Hippocampal formation (tissue), 2 donors: ENCODE results near the gene PCDH11X.
"Not testable (repeated sequence)": the region's sequence is repeated elsewhere in the genome, so short reads cannot be mapped to it uniquely, and the experiment has no call there.

ENCODE experiments used
- DNase-seq, 2 donors: peaks; one replicate each; lab custom pipeline; 2025; lab: John Stamatoyannopoulos, UW

Gene PCDH11X, protein sequence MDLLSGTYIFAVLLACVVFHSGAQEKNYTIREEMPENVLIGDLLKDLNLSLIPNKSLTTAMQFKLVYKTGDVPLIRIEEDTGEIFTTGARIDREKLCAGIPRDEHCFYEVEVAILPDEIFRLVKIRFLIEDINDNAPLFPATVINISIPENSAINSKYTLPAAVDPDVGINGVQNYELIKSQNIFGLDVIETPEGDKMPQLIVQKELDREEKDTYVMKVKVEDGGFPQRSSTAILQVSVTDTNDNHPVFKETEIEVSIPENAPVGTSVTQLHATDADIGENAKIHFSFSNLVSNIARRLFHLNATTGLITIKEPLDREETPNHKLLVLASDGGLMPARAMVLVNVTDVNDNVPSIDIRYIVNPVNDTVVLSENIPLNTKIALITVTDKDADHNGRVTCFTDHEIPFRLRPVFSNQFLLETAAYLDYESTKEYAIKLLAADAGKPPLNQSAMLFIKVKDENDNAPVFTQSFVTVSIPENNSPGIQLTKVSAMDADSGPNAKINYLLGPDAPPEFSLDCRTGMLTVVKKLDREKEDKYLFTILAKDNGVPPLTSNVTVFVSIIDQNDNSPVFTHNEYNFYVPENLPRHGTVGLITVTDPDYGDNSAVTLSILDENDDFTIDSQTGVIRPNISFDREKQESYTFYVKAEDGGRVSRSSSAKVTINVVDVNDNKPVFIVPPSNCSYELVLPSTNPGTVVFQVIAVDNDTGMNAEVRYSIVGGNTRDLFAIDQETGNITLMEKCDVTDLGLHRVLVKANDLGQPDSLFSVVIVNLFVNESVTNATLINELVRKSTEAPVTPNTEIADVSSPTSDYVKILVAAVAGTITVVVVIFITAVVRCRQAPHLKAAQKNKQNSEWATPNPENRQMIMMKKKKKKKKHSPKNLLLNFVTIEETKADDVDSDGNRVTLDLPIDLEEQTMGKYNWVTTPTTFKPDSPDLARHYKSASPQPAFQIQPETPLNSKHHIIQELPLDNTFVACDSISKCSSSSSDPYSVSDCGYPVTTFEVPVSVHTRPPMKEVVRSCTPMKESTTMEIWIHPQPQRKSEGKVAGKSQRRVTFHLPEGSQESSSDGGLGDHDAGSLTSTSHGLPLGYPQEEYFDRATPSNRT (N-terminal part only)

DNA sequence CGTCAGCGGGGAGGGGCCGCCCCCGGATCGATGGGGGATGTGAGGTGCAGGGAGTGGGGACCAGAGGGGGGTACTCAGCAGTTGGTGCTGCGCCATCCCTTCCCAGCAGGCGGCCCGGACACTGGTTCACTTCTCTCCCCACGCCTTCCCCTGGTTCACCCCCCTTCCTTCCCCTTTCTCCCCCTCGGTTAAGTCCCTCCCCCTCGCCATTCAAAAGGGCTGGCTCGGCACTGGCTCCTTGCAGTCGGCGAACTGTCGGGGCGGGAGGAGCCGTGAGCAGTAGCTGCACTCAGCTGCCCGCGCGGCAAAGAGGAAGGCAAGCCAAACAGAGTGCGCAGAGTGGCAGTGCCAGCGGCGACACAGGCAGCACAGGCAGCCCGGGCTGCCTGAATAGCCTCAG is at the start of gene PCDH11X:
TSS of gene PCDH11X (plus strand) at position 241 of the 400 bp plus-strand sequence. CDS start 56,130 bp downstream, outside the sequence.
- not testable (repeated sequence) for DNase-seq

DNA sequence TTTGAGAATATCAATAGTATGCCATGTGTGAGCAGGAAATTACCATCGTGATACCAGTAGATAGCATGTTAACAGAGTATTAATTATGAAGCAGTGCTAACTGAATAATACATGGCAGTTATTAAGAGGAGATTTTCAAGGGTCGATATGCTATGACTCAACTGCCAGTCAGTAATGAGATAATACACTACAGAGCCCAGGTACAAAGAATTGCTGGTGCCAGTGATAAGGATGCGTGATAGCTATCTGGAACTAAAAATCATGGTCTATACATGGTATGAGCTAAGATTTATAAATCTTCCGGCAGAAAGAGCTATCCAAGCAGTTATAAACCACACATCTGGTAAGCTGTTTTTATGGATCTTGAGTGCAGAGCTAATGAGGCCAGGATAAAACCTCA is 31.7 kb upstream of the PCDH11X start:
- not testable (repeated sequence) for DNase-seq

DNA sequence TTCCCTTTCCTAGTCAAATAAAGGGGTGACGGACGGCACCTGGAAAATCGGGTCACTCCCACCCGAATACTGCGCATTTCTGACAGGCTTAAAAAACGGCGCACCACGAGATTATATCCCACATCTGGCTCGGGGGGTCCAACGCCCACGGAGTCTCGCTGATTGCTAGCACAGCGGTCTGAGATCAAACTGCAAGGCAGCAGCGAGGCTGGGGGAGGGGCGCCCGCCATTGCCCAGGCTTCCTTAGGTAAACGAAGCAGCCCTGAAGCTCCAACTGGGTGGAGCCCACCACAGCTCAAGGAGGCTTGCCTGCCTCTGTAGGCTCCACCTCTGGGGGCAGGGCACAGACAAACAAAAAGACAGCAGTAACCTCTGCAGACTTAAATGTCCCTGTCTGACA is 26.2 kb upstream of the PCDH11X start:
- DNase-seq = not testable (repeated sequence)

DNA sequence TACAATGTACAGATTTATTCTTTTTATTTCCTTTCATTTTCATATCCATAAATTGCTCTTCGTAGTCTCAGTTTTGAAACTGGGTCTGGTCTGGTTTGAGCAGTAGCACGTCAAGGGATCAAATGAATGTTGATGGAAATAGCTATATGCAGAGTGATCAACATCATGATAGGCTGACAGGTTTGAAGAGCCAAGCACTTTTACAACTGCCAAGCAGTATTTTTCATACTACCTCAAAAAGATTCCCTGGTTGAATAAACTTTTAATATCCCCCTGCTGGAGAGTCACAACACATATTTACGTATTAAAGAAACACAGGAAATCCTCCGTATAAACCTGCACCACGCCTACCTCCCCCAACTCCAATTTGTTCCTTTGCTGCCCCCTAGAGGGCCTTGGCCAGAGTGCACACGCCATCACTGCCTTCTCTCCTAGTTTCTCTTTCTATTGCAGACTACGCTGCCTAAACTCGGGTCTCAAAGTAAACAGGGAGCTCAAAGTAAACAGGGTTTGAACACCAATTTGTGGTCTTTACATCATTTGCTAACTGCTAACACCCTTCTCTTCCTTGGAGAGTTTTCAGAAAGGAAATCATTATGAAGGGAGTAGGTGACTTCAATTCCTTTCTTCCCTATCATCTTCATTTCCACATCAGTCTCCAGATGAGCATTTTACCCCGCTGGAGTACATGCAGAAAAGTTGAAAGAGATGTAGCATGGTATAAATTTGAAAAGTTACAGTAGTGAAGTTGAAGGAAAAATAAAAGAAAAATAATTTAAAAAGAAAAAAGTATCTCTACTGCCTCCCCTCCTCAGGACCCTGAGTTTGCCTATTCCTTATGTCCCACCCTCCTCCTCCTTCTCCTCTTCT is 8.3 kb upstream of the PCDH11X start:
- DNase-seq = not testable (repeated sequence)

DNA sequence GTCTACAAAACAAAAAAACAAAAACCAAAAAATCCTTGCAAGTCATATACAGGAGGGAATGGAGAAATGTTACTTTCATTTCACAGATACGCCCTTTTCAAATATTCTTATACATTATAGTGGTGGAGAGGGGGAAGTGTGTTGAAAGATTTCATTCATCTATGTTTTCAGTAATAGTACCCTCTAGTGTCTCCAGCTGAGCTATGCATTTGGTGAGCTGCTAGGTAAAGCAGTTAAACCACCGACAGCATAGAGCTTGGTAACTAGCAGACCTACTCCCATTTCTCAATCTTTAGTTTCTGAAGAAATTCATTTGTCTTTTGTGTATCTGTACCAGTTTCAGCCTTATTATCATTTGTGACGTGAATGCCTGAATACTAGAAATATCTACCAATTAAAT is 5.2 kb upstream of the PCDH11X start:
- not testable (repeated sequence) for DNase-seq

DNA sequence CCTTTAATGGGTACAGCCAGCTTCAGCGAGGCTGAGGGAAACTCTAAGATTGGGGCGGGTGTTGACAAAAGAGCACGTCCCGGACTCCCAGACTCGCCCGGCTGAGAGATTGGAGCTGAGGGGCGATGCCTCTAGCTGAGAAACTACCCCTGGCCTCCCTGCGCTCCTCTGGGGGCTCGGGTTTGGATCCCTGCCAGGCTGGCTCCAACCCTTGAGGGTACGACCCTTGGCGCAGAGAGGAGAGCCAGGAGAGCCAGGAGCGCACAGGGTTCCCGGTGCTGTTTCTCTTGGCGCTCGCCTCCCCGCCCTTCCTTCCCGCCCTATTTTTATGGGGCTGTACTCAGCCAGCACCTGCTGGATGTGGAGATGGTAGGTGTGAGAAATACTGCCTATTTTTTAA is 833 bp downstream of the PCDH11X start:
- not testable (repeated sequence) for DNase-seq

DNA sequence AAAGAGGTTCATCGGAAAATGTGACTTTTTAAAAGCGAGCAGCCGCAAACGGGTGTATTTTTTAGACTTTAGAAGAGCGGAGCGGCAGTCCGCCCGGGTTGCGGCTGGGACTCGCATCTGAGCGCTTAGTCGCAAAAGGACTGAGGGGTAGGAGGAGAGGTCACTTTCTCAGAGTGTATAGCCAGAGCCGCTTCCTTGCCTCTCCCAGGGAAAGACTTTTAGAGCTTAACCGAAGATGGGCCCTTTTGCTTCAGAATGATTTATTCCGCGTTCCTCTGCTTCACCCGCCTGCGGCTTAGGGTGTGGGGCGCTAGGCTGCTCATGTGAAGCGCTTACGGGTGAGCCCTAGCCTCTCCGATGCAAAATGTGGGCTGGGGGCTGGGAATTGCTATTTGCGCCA is 1.5 kb downstream of the PCDH11X start:
- DNase-seq = not testable (repeated sequence)

DNA sequence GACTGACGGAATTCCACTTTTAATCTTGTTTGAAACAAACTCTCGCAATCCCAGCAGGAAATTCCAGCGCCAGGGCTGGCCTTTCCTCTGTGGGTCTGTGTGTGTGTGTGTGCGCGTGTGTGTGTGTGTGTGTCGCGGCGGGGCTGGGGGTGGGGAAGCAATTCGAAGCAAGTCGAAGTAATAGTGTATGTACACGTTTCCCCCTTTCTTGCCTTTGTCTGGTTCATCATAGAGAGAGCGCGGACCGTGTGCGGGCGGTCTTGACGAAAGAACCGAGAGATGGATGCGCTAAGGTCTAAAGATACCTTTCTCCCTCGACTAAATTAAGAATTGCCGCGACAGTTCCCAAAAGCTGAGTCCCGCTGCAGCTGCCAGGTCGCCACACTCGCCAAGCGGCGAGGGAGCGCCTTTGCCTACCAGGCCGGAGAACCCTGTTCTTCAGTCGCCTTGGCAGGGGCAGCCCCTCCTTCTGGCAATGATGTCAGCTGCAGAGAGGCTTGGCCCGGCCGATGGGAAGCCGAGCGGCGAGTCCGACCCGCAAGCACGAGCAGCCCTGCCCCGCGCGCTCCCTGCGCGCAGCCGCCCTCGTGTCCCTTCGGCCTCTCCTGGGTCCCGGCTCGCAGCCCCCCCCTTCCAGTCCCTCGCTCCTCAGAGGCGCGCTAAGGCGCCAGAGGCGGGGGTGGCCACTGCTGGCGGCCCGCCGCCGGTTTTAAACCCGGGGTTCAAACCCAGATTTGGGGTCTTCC is 2.6 kb downstream of the PCDH11X start:
- not testable (repeated sequence) for DNase-seq

DNA sequence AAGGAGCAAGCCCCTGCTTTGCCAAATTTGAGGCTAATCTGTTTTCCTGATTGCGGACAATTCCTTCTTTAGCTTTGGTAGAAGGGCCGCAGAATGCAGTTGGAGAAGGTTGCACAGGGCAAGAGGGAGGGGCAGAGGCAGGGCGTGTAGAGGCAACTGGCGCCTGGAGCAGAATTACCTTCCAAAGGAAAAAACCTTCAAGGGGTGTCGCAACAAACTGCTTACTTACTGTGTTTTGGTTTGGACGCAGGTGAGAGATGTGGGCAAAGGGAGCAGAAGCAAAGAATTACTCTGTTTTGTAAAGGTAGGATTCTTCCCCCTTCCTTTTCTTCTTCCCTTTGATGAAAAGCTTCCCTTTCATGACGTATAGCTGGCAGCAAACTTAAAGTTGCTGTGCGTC is 3.6 kb downstream of the PCDH11X start:
- DNase-seq = not testable (repeated sequence)

DNA sequence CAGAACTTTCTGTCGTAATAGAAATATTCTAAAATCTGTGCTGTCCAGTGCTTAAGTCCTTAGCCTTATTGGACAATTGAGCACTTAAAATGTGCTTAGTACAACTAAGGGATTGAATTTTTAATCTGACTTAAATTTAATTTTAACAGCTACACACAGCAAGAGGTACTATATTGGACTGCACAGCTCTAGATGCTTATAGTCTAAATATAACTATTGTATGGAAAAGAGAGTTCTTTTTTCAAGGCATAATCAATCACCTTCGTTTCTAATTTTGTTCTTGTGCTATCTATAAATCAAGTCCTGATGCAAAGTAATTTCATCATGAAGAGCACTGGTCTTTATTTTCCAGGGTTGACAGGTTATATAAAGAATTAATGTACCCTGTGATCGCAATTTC is 38.4 kb downstream of the PCDH11X start:
- not testable (repeated sequence) for DNase-seq

DNA sequence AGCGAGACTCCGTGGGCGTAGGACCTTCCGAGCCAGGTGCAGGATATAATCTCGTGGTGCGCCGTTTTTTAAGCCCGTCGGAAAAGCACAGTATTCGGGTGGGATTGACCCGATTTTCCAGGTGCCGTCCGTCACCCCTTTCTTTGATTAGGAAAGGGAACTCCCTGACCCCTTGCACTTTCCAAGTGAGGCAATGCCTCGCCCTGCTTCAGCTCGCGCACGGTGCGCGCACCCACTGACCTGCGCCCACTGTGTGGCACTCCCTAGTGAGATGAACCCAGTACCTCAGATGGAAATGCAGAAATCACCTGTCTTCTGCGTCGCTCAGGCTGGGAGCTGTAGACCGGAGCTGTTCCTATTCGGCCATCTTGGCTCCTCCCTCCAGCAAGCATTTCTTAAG is 46.1 kb downstream of the PCDH11X start:
- DNase-seq = not testable (repeated sequence)
